HFF-Myc (cell line): Measurements from ENCODE around the gene GALNT7.

ENCODE experiments used
- DNase-seq: peaks from one replicate; pipeline ENCODE4 v3.0.0-alpha.2; 2011; ENCODE audit warnings: low read depth; ENCODE audit errors: extremely low read depth
- H3K4me3 ChIP-seq: replicated peaks from 2 replicates; pipeline ENCODE4 v1.5.1; 2011; ENCODE audit warnings: low read depth, mild to moderate bottlenecking, control low read depth, low read length
- CTCF ChIP-seq: IDR thresholded peaks from 2 replicates; pipeline ENCODE4 v1.5.1; 2012; ENCODE audit warnings: mild to moderate bottlenecking, low read depth, low read length, control low read depth; ENCODE audit errors: missing control alignments

GALNT7 gene

DNA sequence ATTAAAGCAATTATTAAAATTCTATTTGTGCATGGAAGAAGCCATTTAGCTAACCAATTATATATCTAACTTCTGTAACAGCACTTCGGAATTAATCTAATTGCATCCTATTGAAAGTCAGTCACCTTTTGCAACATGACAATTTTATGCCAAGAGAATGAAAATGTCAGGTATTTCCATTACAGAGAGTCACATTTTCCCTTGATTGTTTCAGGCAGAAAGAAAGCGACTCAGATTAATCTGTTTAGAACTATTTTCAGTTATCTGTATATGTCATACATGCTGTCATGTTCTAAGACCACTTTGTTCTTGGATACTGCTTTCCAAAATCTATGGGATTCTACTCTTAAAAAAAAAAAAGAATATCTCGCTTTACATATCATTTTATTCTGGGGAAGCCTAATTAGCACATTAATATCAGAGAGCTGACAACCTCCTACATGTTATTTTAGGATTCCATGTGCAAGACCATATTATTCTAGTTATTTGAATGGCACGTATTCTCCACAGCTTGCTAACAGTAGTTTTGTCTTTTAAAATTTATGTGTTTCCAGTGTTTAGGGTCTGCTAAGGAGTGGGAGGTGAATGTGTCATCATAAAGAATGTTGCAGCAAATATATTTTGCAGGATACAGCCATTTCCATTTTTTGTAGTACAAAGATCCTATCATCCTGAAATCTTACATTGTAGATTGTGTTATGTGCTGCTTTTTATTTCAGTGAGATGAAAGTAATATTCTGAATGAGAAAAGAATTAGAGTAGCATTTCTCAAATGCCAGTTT, 31.7 kb downstream of the GALNT7 start:
- TF ChIP-seq CTCF, result no peak

DNA sequence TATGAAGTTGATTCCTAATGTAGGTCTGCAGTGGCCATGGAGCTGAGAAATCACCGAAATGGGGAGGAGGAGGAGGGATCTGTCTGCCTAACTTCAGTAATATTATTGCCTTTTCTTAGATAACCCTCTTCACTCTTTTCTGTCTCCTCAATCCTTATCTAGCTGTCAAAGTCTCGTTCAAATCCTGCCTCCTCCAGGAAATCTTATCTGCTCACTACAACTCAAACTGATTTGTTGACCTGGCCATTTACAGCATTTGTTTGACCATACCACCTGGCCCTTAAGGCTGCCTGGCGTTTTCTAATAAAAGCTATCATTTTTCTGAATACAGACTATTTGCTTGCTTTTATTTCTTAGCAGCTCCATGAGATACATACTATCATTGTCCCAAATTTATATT, 33.8 kb downstream of the GALNT7 start:
- no peak for DNase-seq
- TF ChIP-seq CTCF, result no peak
- no peak overlapping the region for H3K4me3 ChIP-seq

More for the DNA sequence above, 31.7 kb downstream of the GALNT7 start:
- no peak overlapping the region for H3K4me3 ChIP-seq
- DNase-seq, result no peak

GRCh38 chr4:173205656-173206055, 37.0 kb downstream of the GALNT7 start:
- DNase-seq, result no peak
- no peak overlapping the region for H3K4me3 ChIP-seq
- TF ChIP-seq CTCF, result no peak

- TF ChIP-seq CTCF, result no peak
These were observed 39.8 kb downstream of the GALNT7 start for GRCh38 chr4:173208420-173208819.

DNA sequence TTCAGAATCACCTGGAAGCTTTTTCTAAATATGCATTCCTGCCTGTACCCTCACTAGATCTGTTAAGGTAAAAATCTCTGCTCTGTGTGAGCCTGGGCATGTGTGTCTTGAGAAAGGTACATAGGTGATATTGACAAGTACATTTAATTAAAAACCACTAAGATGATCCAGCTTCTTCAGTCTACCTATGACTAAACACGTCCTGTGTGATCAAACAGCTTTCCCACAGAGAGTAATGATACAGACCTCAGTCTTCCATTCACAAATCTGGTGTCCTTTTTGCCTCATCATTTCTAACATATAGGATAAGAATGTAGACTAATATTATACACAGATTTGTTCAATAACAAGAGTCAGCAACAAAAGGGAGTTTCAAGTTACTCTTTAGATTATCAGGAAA, 42.6 kb downstream of the GALNT7 start:
- H3K4me3 ChIP-seq, result no peak overlapping the region
- TF ChIP-seq CTCF, result no peak
- DNase-seq, result no peak

More at GRCh38 chr4:173208420-173208819, 39.8 kb downstream of the GALNT7 start:
- DNase-seq, result no peak
- no peak overlapping the region for H3K4me3 ChIP-seq

GRCh38 chr4:173211838-173212237, 43.2 kb downstream of the GALNT7 start:
- peak; percentile 52 for DNase-seq
- H3K4me3 ChIP-seq, result no peak overlapping the region
- TF ChIP-seq CTCF, result no peak

DNA sequence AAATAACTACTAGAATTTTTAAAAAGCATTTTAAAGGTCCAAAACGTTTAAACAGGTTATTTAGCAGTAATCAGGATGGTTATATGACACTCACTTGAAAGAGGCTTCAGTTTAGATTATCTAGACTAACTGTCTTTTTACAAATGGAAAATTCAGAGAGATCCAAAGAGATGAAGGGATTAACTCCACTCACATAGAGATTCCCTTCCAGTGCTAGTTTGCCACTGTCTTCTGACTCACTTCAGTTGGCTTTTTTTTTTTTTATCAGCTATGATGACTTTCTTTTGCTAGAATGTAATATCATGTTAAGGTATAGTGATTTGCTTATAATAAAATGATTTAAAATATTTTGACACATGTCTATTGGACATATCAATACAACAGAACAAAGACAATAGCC, 43.8 kb downstream of the GALNT7 start:
- no peak for TF ChIP-seq CTCF
- H3K4me3 ChIP-seq, result no peak overlapping the region
- no peak for DNase-seq
